ENCODE data around the gene NCOA3.

DNA sequence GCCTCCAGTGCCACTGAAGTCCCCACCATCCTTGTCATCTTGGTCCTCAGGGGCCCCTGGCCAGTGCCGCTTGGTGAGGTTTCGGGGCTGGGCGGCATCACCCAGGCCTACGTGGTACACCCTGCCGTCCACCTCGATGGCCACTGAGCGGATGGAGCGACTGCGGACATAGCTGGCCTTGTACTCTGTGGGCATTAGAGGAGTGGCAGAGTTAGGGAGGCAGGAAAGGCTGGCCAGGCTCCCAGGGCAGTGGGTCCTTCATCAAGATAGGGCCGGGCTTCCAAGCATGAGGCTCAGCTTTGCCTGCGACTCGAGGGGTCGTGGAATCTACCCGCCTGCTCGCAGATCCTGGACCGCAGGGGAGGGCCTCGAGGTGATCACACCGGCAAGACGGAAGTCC, 164.6 kb downstream of the NCOA3 start:
- TF ChIP-seq, protein P1, sequence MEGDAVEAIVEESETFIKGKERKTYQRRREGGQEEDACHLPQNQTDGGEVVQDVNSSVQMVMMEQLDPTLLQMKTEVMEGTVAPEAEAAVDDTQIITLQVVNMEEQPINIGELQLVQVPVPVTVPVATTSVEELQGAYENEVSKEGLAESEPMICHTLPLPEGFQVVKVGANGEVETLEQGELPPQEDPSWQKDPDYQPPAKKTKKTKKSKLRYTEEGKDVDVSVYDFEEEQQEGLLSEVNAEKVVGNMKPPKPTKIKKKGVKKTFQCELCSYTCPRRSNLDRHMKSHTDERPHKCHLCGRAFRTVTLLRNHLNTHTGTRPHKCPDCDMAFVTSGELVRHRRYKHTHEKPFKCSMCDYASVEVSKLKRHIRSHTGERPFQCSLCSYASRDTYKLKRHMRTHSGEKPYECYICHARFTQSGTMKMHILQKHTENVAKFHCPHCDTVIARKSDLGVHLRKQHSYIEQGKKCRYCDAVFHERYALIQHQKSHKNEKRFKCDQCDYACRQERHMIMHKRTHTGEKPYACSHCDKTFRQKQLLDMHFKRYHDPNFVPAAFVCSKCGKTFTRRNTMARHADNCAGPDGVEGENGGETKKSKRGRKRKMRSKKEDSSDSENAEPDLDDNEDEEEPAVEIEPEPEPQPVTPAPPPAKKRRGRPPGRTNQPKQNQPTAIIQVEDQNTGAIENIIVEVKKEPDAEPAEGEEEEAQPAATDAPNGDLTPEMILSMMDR (IDR thresholded peaks at IDR 0.05; ENCODE audit: low read length): no peak
- no peak for TF ChIP-seq EZH2 (IDR thresholded peaks at IDR 0.05; ENCODE audit: borderline replicate concordance, low read length)

Measured in OCI-LY1 (cell line).